Keratinocyte (primary cell): ENCODE data around the gene LZTS2.

Experiments used
- EZH2 ChIP-seq: IDR thresholded peaks from one replicate; pipeline ENCODE4 v1.6.1; 2012; ENCODE audit warnings: inconsistent platforms, mild to moderate bottlenecking, low read length, moderate library complexity
- TF ChIP-seq, protein P1 (sequence below), 3 experiments: IDR thresholded peaks in 1 of 3; conservative IDR thresholded peaks in 1 of 3; optimal IDR thresholded peaks in 1 of 3; 2 replicates in 2 of 3; 3 replicates in 1 of 3; pipeline versions ENCODE3 to v1.5.1; 2011; ENCODE audit warnings: low read length in 3 of 3, mild to moderate bottlenecking in 3 of 3, moderate library complexity in 2 of 3, control low read depth in 1 of 3, inconsistent platforms in 1 of 3; ENCODE audit not compliant: insufficient read depth in 2 of 3; ENCODE audit errors: extremely low read depth in 1 of 3

- TF ChIP-seq, protein P1, sequence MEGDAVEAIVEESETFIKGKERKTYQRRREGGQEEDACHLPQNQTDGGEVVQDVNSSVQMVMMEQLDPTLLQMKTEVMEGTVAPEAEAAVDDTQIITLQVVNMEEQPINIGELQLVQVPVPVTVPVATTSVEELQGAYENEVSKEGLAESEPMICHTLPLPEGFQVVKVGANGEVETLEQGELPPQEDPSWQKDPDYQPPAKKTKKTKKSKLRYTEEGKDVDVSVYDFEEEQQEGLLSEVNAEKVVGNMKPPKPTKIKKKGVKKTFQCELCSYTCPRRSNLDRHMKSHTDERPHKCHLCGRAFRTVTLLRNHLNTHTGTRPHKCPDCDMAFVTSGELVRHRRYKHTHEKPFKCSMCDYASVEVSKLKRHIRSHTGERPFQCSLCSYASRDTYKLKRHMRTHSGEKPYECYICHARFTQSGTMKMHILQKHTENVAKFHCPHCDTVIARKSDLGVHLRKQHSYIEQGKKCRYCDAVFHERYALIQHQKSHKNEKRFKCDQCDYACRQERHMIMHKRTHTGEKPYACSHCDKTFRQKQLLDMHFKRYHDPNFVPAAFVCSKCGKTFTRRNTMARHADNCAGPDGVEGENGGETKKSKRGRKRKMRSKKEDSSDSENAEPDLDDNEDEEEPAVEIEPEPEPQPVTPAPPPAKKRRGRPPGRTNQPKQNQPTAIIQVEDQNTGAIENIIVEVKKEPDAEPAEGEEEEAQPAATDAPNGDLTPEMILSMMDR (optimal IDR thresholded peaks at IDR 0.05 in 1 of 3, IDR thresholded peaks at IDR 0.05 in 1 of 3, conservative IDR thresholded peaks at IDR 0.05 in 1 of 3; ENCODE audit: extremely low read depth in 1 of 3, insufficient read depth in 2 of 3, low read length in 3 of 3): no peak
- no peak for TF ChIP-seq EZH2
Measured at GRCh38 chr10:100963826-100964225, 35.8 kb upstream of the LZTS2 start.
